ENCODE results near the gene RPIA. TPM values are rescaled to one million over a fixed set of nuclear protein-coding genes. Genes with fewer than 3 reads are reported as not detected.

Gene RPIA
- total RNA-seq, 4 donors from 2014 or later: 6.3 to 12.2 (median 8.0) TPM

- Histone ChIP-seq H3K27ac (peak overlapping the region in 2 of 4 donors; percentile 39 to 69), H3K9me3 (no peaks in the 10 kb centered on the region)
- WGBS, 2 donors: 68 to 83% methylated on average over 3 of the region's 3 CpGs
Measured at GRCh38 chr2:88656690-88657089, 34.8 kb upstream of the RPIA start.

GRCh38 chr2:88657131-88657530 lies 34.3 kb upstream of the RPIA start:
- peak overlapping the region in 2 of 4 donors; percentile 39 to 69 for H3K27ac ChIP-seq
- H3K4me3 ChIP-seq: no peak overlapping the region
- TF ChIP-seq CTCF (IDR thresholded peaks at IDR 0.05) (no peak), EP300 (IDR thresholded peaks at IDR 0.05) (no peak), POLR2A (IDR thresholded peaks at IDR 0.05) (no peak)

More at GRCh38 chr2:88656690-88657089, 34.8 kb upstream of the RPIA start:
- Histone ChIP-seq H3K4me1 (peaks cover 0 to 9% (median 0%) of the 10 kb centered on the region in 4 donors), H3K4me3 (no peak overlapping the region), H3K27me3 (no peaks in the 10 kb centered on the region), H3K36me3 (no peaks in the 10 kb centered on the region)
- no peak for DNase-seq (ENCODE audit: low spot score in 2 of 2)
- no peak for TF ChIP-seq CTCF (IDR thresholded peaks at IDR 0.05)
- TF ChIP-seq POLR2A (IDR thresholded peaks at IDR 0.05): no peak
- TF ChIP-seq EP300 (IDR thresholded peaks at IDR 0.05): no peak

GRCh38 chr2:88658326-88658725 lies 33.1 kb upstream of the RPIA start:
- Histone ChIP-seq H3K27me3 (no peaks in the 10 kb centered on the region), H3K36me3 (no peaks in the 10 kb centered on the region), H3K27ac (peak overlapping the region in 3 of 4 donors; percentile 54 to 69 (median 59)), H3K9me3 (peaks cover 0 to 2% (median 0%) of the 10 kb centered on the region in 4 donors), H3K4me1 (peaks cover 0 to 9% (median 0%) of the 10 kb centered on the region in 4 donors), H3K4me3 (no peak overlapping the region)
- WGBS, 2 donors: 45 to 53% methylated on average over 3 of the region's 3 CpGs
- no peak for DNase-seq (ENCODE audit: low spot score in 2 of 2)
- no peak for TF ChIP-seq POLR2A (IDR thresholded peaks at IDR 0.05)
- no peak for TF ChIP-seq EP300 (IDR thresholded peaks at IDR 0.05)
- no peak for TF ChIP-seq CTCF (IDR thresholded peaks at IDR 0.05)

More at GRCh38 chr2:88657131-88657530, 34.3 kb upstream of the RPIA start:
- H3K36me3 ChIP-seq: no peaks in the 10 kb centered on the region
- peaks cover 0 to 9% (median 0%) of the 10 kb centered on the region in 4 donors for H3K4me1 ChIP-seq
- no peaks in the 10 kb centered on the region for H3K9me3 ChIP-seq
- WGBS, 2 donors: 80 to 83% methylated on average over 2 of the region's 2 CpGs
- DNase-seq (ENCODE audit: low spot score in 2 of 2): no peak
- no peaks in the 10 kb centered on the region for H3K27me3 ChIP-seq

GRCh38 chr2:88658881-88659537 lies 32.5 kb upstream of the RPIA start:
- peak overlapping the region in 3 of 4 donors; percentile 54 to 69 (median 59) for H3K27ac ChIP-seq
- no peaks in the 10 kb centered on the region for H3K36me3 ChIP-seq
- peaks cover 0 to 7% (median 0%) of the 10 kb centered on the region in 4 donors for H3K9me3 ChIP-seq
- no peak overlapping the region for H3K4me3 ChIP-seq
- 67 to 82% methylated on average over 4 of the region's 4 CpGs for WGBS, 2 donors
- TF ChIP-seq EP300 (IDR thresholded peaks at IDR 0.05) (no peak), CTCF (IDR thresholded peaks at IDR 0.05) (no peak), POLR2A (IDR thresholded peaks at IDR 0.05) (no peak)
- H3K27me3 ChIP-seq: no peaks in the 10 kb centered on the region
- H3K4me1 ChIP-seq: peaks cover 0 to 9% (median 0%) of the 10 kb centered on the region in 4 donors
- no peak for DNase-seq (ENCODE audit: low spot score in 2 of 2)

- Histone ChIP-seq H3K36me3 (no peaks in the 10 kb centered on the region), H3K9me3 (peaks cover 0 to 7% (median 0%) of the 10 kb centered on the region in 4 donors), H3K4me1 (peaks cover 0 to 9% (median 0%) of the 10 kb centered on the region in 4 donors), H3K27me3 (no peaks in the 10 kb centered on the region), H3K4me3 (no peak overlapping the region), H3K27ac (peak overlapping the region in 3 of 4 donors; percentile 54 to 69 (median 59))
- TF ChIP-seq POLR2A (IDR thresholded peaks at IDR 0.05): no peak
- peak in 1 of 2 donors; percentile 53 for TF ChIP-seq EP300 (IDR thresholded peaks at IDR 0.05)
- TF ChIP-seq CTCF (IDR thresholded peaks at IDR 0.05): no peak
- peak in 1 of 2 donors; percentile 41 for DNase-seq (ENCODE audit: low spot score in 2 of 2)
- WGBS, 2 donors: 20 to 27% methylated on average over 4 of the region's 4 CpGs
Measured at GRCh38 chr2:88659538-88659915, 31.9 kb upstream of the RPIA start.
